Progenitor cell of endocrine pancreas (in vitro differentiated cells): ENCODE results near the gene PPP1R17. TPM values are rescaled to one million over a fixed set of nuclear protein-coding genes. Genes with fewer than 3 reads are reported as not detected.
A peak's percentile ranks its signal among the peaks of the same experiment; 100 is the strongest.

ENCODE experiments used
- DNase-seq: peaks from one replicate; pipeline ENCODE4 v3.0.0; 2021; ENCODE audit warnings: low spot score; ENCODE audit not compliant: unreplicated experiment
- H3K27ac Mint-ChIP-seq: 2 replicates; pipeline ENCODE4 v1.8.0; 2021; ENCODE audit warnings: mild to moderate bottlenecking, moderate library complexity, mixed read lengths
- H3K27me3 Mint-ChIP-seq: 2 replicates; pipeline ENCODE4 v1.8.0; 2021; ENCODE audit warnings: mixed read lengths
- H3K36me3 Mint-ChIP-seq: 2 replicates; pipeline ENCODE4 v1.8.0; 2022; ENCODE audit warnings: mixed read lengths; ENCODE audit not compliant: insufficient read depth
- H3K4me1 Mint-ChIP-seq: 2 replicates; pipeline ENCODE4 v1.8.0; 2021; ENCODE audit warnings: low read depth, mixed read lengths
- H3K4me3 Mint-ChIP-seq: 2 replicates; pipeline ENCODE4 v1.8.0; 2021; ENCODE audit warnings: low read depth, mild to moderate bottlenecking, moderate library complexity, mixed read lengths
- H3K9me3 Mint-ChIP-seq: 2 replicates; pipeline ENCODE4 v1.8.0; 2021; ENCODE audit warnings: low read depth, mixed read lengths
- CTCF ChIP-seq: fragments of 200-600 bp; sonication (generic); IDR thresholded peaks from one replicate; pipeline ENCODE4 v1.5.0; 2021; ENCODE audit warnings: antibody characterized with exemption, mild to moderate bottlenecking; ENCODE audit not compliant: unreplicated experiment
- total RNA-seq: library from RNA; stranded (reverse); gene quantifications from 2 replicates; pipeline ENCODE4 v1.2.1, GENCODE V29; 2021

Gene PPP1R17
- total RNA-seq, 1 donor from 2014 or later, result 0.96 TPM

- Mint-ChIP-seq H3K4me3 (no peak overlapping the region), H3K36me3 (no peaks in the 10 kb centered on the region), H3K27ac (no peak overlapping the region), H3K27me3 (peaks cover 6% of the 10 kb centered on the region), H3K4me1 (peaks cover 3% of the 10 kb centered on the region), H3K9me3 (no peaks in the 10 kb centered on the region)
- TF ChIP-seq CTCF, result no peak
- no peak for DNase-seq
Measured at GRCh38 chr7:31734456-31734855, 47.4 kb downstream of the PPP1R17 start.

- peak; percentile 94 for TF ChIP-seq CTCF
- Mint-ChIP-seq H3K27ac (no peak overlapping the region), H3K9me3 (no peaks in the 10 kb centered on the region), H3K27me3 (no peaks in the 10 kb centered on the region), H3K4me1 (peaks cover 3% of the 10 kb centered on the region), H3K36me3 (no peaks in the 10 kb centered on the region), H3K4me3 (no peak overlapping the region)
- peak; percentile 59 for DNase-seq
Measured at GRCh38 chr7:31735991-31736982, 49.3 kb downstream of the PPP1R17 start.

GRCh38 chr7:31741852-31742251 is 54.8 kb downstream of the PPP1R17 start:
- Mint-ChIP-seq H3K9me3 (no peaks in the 10 kb centered on the region), H3K27me3 (peaks cover 31% of the 10 kb centered on the region), H3K27ac (no peak overlapping the region), H3K4me1 (no peaks in the 10 kb centered on the region), H3K4me3 (no peak overlapping the region), H3K36me3 (no peaks in the 10 kb centered on the region)
- no peak for TF ChIP-seq CTCF
- no peak for DNase-seq

- H3K27ac Mint-ChIP-seq, result no peak overlapping the region
- H3K4me3 Mint-ChIP-seq, result no peak overlapping the region
- H3K27me3 Mint-ChIP-seq, result peaks cover 31% of the 10 kb centered on the region
- no peaks in the 10 kb centered on the region for H3K36me3 Mint-ChIP-seq
- no peaks in the 10 kb centered on the region for H3K4me1 Mint-ChIP-seq
- peak; percentile 98 for TF ChIP-seq CTCF
- H3K9me3 Mint-ChIP-seq, result no peaks in the 10 kb centered on the region
- DNase-seq, result peak; percentile 42
Measured at GRCh38 chr7:31744294-31744874, 57.4 kb downstream of the PPP1R17 start.

- no peak for DNase-seq
- Mint-ChIP-seq H3K9me3 (no peaks in the 10 kb centered on the region), H3K36me3 (no peaks in the 10 kb centered on the region), H3K4me3 (no peak overlapping the region), H3K4me1 (no peaks in the 10 kb centered on the region), H3K27ac (no peak overlapping the region), H3K27me3 (peaks cover 18% of the 10 kb centered on the region)
- TF ChIP-seq CTCF, result no peak
Measured at GRCh38 chr7:31747553-31747952, 60.5 kb downstream of the PPP1R17 start.
